Heart left ventricle (tissue), 13 donors: ENCODE measurements around the gene TACSTD2.

ENCODE experiments used
- CTCF ChIP-seq, 12 donors: fragments of 200-600 bp; sonication (generic) in 4 of 12; IDR thresholded peaks; one replicate each; pipeline versions ENCODE4 v1.5.0 to v1.8.0; 2018 to 2022; ENCODE audit warnings: antibody characterized with exemption in 12 of 12, mild to moderate bottlenecking in 5 of 12
- POLR2A ChIP-seq, 2 donors: fragments of 450-650 bp; IDR thresholded peaks; one replicate each; pipeline ENCODE4 v1.6.1; 2017; ENCODE audit warnings: antibody characterized with exemption in 2 of 2, mild to moderate bottlenecking in 2 of 2, moderate library complexity in 2 of 2
- donor health status: ischemic (EF 13 %, LVEDD 7.1; RV severe dilation, severe dysfunction).
- donor health status: DM: no; HTN: yes; CAD: no.
- donor health status: DM: no; HTN: no; CAD: no.
- donor health status: ischemic (EF 25% LVEDD 6.9; RV normal size, moderate dysfunction).
- donor health status: ischemic (EF 25% LVEDD 5.7; RV mildly dilated, moderate dysfunction).
- donor health status: ischemic (EF 35%, LVEDD 5.7; RV mildly dilated, moderate dysfunction).
- donor health status: nonischemic (EF 11% LVEDD 7.7; RV severe dilation, severe dysfunction).
- donor health status: DM: yes; HTN: yes; CAD: no.
- donor health status: PGD.
- donor health status: ischemic (EF 29% LVEDD 5.4; RV normal size, mild dysfunction).
- donor health status: nonischemic (EF 23%, LVEDD 6.1; RV moderate dilation, normal function).

GRCh38 chr1:58528518-58528917 lies 48.5 kb downstream of the TACSTD2 start:
- TF ChIP-seq CTCF (IDR thresholded peaks at IDR 0.05) = no peak
- no peak for TF ChIP-seq POLR2A (IDR thresholded peaks at IDR 0.05)
